Measurements from ENCODE around the gene TAF11L14.

The TAF11L14 gene

DNA sequence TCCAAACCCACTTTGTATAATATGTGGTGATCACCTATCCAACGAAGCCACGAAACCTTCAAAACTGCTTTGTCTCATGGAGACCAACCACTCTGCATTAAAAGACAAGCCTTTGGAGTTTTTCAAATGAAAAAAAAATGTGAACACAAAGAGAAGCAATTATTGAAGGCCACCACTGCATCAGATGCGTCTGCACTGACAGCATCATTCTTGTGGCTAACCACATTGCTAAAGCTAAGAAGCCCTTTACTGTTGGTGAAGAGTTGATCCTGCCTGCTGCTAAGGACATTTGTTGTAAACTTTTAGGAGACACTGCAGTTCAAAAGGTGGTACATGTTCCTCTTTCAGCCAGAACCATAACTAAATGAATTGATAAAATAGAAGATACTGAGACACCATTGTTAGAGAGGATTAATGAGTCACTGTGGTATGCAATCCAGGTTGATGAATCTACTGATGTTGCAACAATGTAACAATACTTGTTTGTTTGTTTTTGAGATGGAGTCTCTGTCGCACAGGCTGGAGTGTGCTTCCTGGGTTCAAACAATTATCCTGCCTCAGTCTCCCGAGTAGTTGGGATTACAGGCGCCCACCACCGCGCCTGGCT is 45.4 kb downstream of the TAF11L14 start:
- DNase-seq = no peak

DNA sequence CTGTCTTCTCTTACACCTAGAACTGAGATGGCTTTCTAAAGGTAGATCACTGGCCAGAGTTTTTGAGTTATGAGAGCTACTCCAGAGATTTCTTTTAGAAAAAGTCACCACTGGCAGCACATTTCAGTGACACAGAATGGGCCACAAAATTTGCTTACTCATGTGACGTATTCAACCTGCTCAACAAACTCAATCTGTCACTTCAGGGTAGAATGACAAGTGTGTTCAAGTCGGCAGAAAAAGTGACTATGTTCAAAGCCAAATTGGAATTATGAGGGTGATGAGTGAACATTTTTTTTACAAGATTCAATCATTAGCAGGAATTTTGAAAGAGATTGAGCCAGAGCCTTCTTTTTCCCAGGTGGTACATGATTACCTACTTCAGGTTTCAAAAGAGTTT is 46.5 kb downstream of the TAF11L14 start:
- no peak for DNase-seq
